ENCODE results near the gene ACTN1.

Gene ACTN1

GRCh38 chr14:68967459-68967940, 11.6 kb downstream of the ACTN1 start:
- Histone ChIP-seq H3K36me3 (ENCODE audit: insufficient read depth) (no peaks in the 10 kb centered on the region), H3K4me1 (ENCODE audit: low read depth, poor library complexity, severe bottlenecking) (peaks cover 22% of the 10 kb centered on the region), H2AFZ (ENCODE audit: low read depth) (no peak overlapping the region), H3K4me3 (IDR thresholded peaks at IDR 0.05; ENCODE audit: insufficient read depth, low read depth, low read length) (no peak overlapping the region), H3K9ac (no peak overlapping the region), H3K27ac (no peak overlapping the region), H4K20me1 (ENCODE audit: insufficient read depth) (no peaks in the 10 kb centered on the region), H3K79me2 (ENCODE audit: insufficient read depth, low read depth) (peaks cover 9% of the 10 kb centered on the region; the same call in 1 of the 2 replicates), H3K27me3 (ENCODE audit: insufficient read depth, low read depth) (no peaks in the 10 kb centered on the region), H3K4me2 (no peak overlapping the region)
- no peak for TF ChIP-seq CTCF (conservative IDR thresholded peaks at IDR 0.05; ENCODE audit: low read depth, low read length)

GRCh38 chr14:68966872-68967301, 12.2 kb downstream of the ACTN1 start:
- Histone ChIP-seq H3K27ac (no peak overlapping the region), H3K79me2 (ENCODE audit: insufficient read depth, low read depth) (peaks cover 9% of the 10 kb centered on the region; the same call in 1 of the 2 replicates), H3K4me1 (ENCODE audit: low read depth, poor library complexity, severe bottlenecking) (peaks cover 22% of the 10 kb centered on the region), H3K36me3 (ENCODE audit: insufficient read depth) (no peaks in the 10 kb centered on the region), H3K27me3 (ENCODE audit: insufficient read depth, low read depth) (no peaks in the 10 kb centered on the region), H4K20me1 (ENCODE audit: insufficient read depth) (no peaks in the 10 kb centered on the region), H2AFZ (ENCODE audit: low read depth) (no peak overlapping the region), H3K9ac (no peak overlapping the region), H3K4me2 (no peak overlapping the region), H3K4me3 (IDR thresholded peaks at IDR 0.05; ENCODE audit: insufficient read depth, low read depth, low read length) (no peak overlapping the region)
- no peak for TF ChIP-seq CTCF (conservative IDR thresholded peaks at IDR 0.05; ENCODE audit: low read depth, low read length)

GRCh38 chr14:68965261-68965761, 13.8 kb downstream of the ACTN1 start:
- Histone ChIP-seq H3K79me2 (ENCODE audit: insufficient read depth, low read depth) (peaks cover 9% of the 10 kb centered on the region; the same call in 1 of the 2 replicates), H3K27me3 (ENCODE audit: insufficient read depth, low read depth) (no peaks in the 10 kb centered on the region), H3K4me3 (IDR thresholded peaks at IDR 0.05; ENCODE audit: insufficient read depth, low read depth, low read length) (no peak overlapping the region), H3K9ac (no peak overlapping the region), H3K4me1 (ENCODE audit: low read depth, poor library complexity, severe bottlenecking) (peaks cover 14% of the 10 kb centered on the region), H3K27ac (no peak overlapping the region), H4K20me1 (ENCODE audit: insufficient read depth) (no peaks in the 10 kb centered on the region), H3K4me2 (no peak overlapping the region), H2AFZ (ENCODE audit: low read depth) (no peak overlapping the region), H3K36me3 (ENCODE audit: insufficient read depth) (no peaks in the 10 kb centered on the region)
- no peak for TF ChIP-seq CTCF (conservative IDR thresholded peaks at IDR 0.05; ENCODE audit: low read depth, low read length)

GRCh38 chr14:68964300-68965093, 14.6 kb downstream of the ACTN1 start:
- H3K4me3 ChIP-seq (IDR thresholded peaks at IDR 0.05; ENCODE audit: insufficient read depth, low read depth, low read length) = no peak overlapping the region
- TF ChIP-seq CTCF (conservative IDR thresholded peaks at IDR 0.05; ENCODE audit: low read depth, low read length) = no peak
- no peaks in the 10 kb centered on the region for H3K36me3 ChIP-seq (ENCODE audit: insufficient read depth)
- H2AFZ ChIP-seq (ENCODE audit: low read depth) = no peak overlapping the region
- no peak overlapping the region for H3K27ac ChIP-seq
- H3K79me2 ChIP-seq (ENCODE audit: insufficient read depth, low read depth) = peaks cover 9% of the 10 kb centered on the region; the same call in 1 of the 2 replicates
- H3K4me2 ChIP-seq = no peak overlapping the region
- H4K20me1 ChIP-seq (ENCODE audit: insufficient read depth) = no peaks in the 10 kb centered on the region
- H3K4me1 ChIP-seq (ENCODE audit: low read depth, poor library complexity, severe bottlenecking) = peaks cover 8% of the 10 kb centered on the region
- H3K9ac ChIP-seq = no peak overlapping the region
- no peaks in the 10 kb centered on the region for H3K27me3 ChIP-seq (ENCODE audit: insufficient read depth, low read depth)

All from KMS-11 (cell line).